Measurements from ENCODE around the gene CASP14.

GRCh38 chr19:15104411-15104810 lies 55.1 kb downstream of the CASP14 start:
- TF ChIP-seq CTCF (IDR thresholded peaks at IDR 0.05) = no peak
- TF ChIP-seq POLR2A (IDR thresholded peaks at IDR 0.05) = no peak

Measured in body of pancreas (tissue), 4 donors.